H1 (cell line): ENCODE results near the gene ZNF74. TPM values are rescaled to one million over a fixed set of nuclear protein-coding genes. Genes with fewer than 3 reads are reported as not detected.
"Not testable (repeated sequence)": the region's sequence is repeated elsewhere in the genome, so short reads cannot be mapped to it uniquely, and the experiment has no call there.

ENCODE experiments used
- CTCF ChIA-PET: fragments of 300-600 bp; sonication (Branson Sonifier 250); formaldehyde crosslinking; loops from one replicate; lab custom pipeline; 2021; ENCODE audit not compliant: partially characterized antibody; lab: Charles Lee
- POLR2A ChIA-PET: fragments of 300-600 bp; sonication (Branson Sonifier 250); formaldehyde crosslinking; loops from one replicate; lab custom pipeline; 2021; ENCODE audit warnings: inconsistent platforms; ENCODE audit not compliant: partially characterized antibody; lab: Charles Lee
- DNase-seq, 2 experiments: peaks; one replicate each; pipeline versions ENCODE4 v3.0.0 to v3.0.0-alpha.2; 2010 to 2022; ENCODE audit warnings: low spot score in 2 of 2, low read depth in 1 of 2, mixed read lengths in 1 of 2
- FAIRE-seq: peaks from 2 replicates; lab custom pipeline; 2011; peaks lifted over from hg19 to GRCh38; lab: Jason Lieb, UNC
- H2AFZ ChIP-seq: 2 replicates; pipeline ENCODE4 v1.8.1; 2012; ENCODE audit warnings: low read length, inconsistent platforms
- H2AK5ac ChIP-seq: 2 replicates; pipeline ENCODE4 v1.6.1; 2013; ENCODE audit warnings: low read depth, low read length
- H2BK120ac ChIP-seq: replicated peaks from 2 replicates; pipeline ENCODE3; 2013; ENCODE audit warnings: low read depth, low read length, inconsistent platforms
- H2BK12ac ChIP-seq: 2 replicates; pipeline ENCODE4 v1.6.1; 2013; ENCODE audit warnings: low read depth, low read length
- H2BK15ac ChIP-seq: 2 replicates; pipeline ENCODE4 v1.6.1; 2013; ENCODE audit warnings: low read length
- H2BK20ac ChIP-seq: 2 replicates; pipeline ENCODE4 v1.6.1; 2013; ENCODE audit warnings: low read length
- H2BK5ac ChIP-seq: 2 replicates; pipeline ENCODE4 v1.6.1; 2013; ENCODE audit warnings: low read depth, low read length
- H3K14ac ChIP-seq: 2 replicates; pipeline ENCODE4 v1.6.1; 2013; ENCODE audit warnings: inconsistent platforms; ENCODE audit not compliant: insufficient read length
- H3K18ac ChIP-seq: 2 replicates; pipeline ENCODE4 v1.6.1; 2013; ENCODE audit warnings: low read length; ENCODE audit errors: extremely low read depth
- H3K23ac ChIP-seq: 2 replicates; pipeline ENCODE4 v1.6.1; 2013; ENCODE audit warnings: inconsistent platforms; ENCODE audit not compliant: insufficient read length
- H3K23me2 ChIP-seq: 2 replicates; pipeline ENCODE4 v1.6.1; 2013; ENCODE audit warnings: low read depth, low read length
- H3K27ac ChIP-seq: 2 replicates; pipeline ENCODE4 v1.6.1; 2011; ENCODE audit warnings: low read depth, low read length, inconsistent platforms
- H3K27me3 ChIP-seq, 4 experiments: replicated peaks in 1 of 4; 1 replicate in 1 of 4; 2 replicates in 3 of 4; pipeline versions ENCODE4 v1.6.1 to v1.8.1; 2011 to 2013; ENCODE audit warnings: low read length in 3 of 4, mild to moderate bottlenecking in 3 of 4, inconsistent platforms in 2 of 4, mixed read lengths in 2 of 4, moderate library complexity in 1 of 4; ENCODE audit not compliant: control insufficient read depth in 3 of 4, insufficient read depth in 3 of 4; ENCODE audit errors: extremely low read depth in 1 of 4
- H3K36me3 ChIP-seq, 4 experiments: 2 replicates each; pipeline versions ENCODE4 v1.6.1 to v1.8.1; 2011 to 2013; ENCODE audit warnings: mild to moderate bottlenecking in 4 of 4, low read length in 3 of 4, moderate library complexity in 2 of 4, control low read depth in 1 of 4, inconsistent platforms in 1 of 4; ENCODE audit not compliant: insufficient read depth in 4 of 4, control insufficient read depth in 2 of 4
- H3K4ac ChIP-seq: replicated peaks from 2 replicates; pipeline ENCODE3; 2013; ENCODE audit warnings: low read length, low read depth, mixed read lengths, inconsistent platforms; ENCODE audit not compliant: insufficient read length
- H3K4me1 ChIP-seq, 4 experiments: replicated peaks in 1 of 4; 1 replicate in 1 of 4; 2 replicates in 3 of 4; pipeline versions ENCODE4 v1.6.1 to v1.8.1; 2011 to 2013; ENCODE audit warnings: low read length in 3 of 4, inconsistent platforms in 2 of 4, mixed read lengths in 1 of 4; ENCODE audit not compliant: insufficient read depth in 4 of 4, control insufficient read depth in 3 of 4
- H3K4me2 ChIP-seq, 2 experiments: 2 replicates each; pipeline versions ENCODE4 v1.6.1 to v1.8.1; 2011 to 2013; ENCODE audit warnings: low read depth in 2 of 2, low read length in 2 of 2, control low read depth in 1 of 2, inconsistent platforms in 1 of 2, mild to moderate bottlenecking in 1 of 2; ENCODE audit not compliant: insufficient read depth in 1 of 2
- H3K4me3 ChIP-seq, 4 experiments: fragments of 200-600, 300-600 bp in 1 of 4; sonication (generic), shearing (Covaris generic), sonication (Bioruptor Twin) in 1 of 4; 2 replicates each; pipeline versions ENCODE4 v1.5.1 to v1.8.1; 2011 to 2016; ENCODE audit warnings: low read length in 4 of 4, low read depth in 3 of 4, control low read depth in 2 of 4, inconsistent platforms in 2 of 4, mild to moderate bottlenecking in 2 of 4, mixed read lengths in 1 of 4, moderate library complexity in 1 of 4; ENCODE audit not compliant: insufficient read depth in 2 of 4; ENCODE audit errors: extremely low read depth in 1 of 4
- H3K56ac ChIP-seq: replicated peaks from 2 replicates; pipeline ENCODE3; 2013; ENCODE audit warnings: low read depth, mild to moderate bottlenecking, mixed read lengths, low read length, inconsistent platforms; ENCODE audit not compliant: insufficient read length
- H3K79me1 ChIP-seq: 2 replicates; pipeline ENCODE4 v1.6.1; 2013; ENCODE audit warnings: low read depth, low read length, control low read depth
- H3K79me2 ChIP-seq, 2 experiments: 2 replicates each; pipeline versions ENCODE4 v1.6.1 to v1.8.1; 2012 to 2013; ENCODE audit warnings: low read length in 2 of 2, mild to moderate bottlenecking in 2 of 2, inconsistent platforms in 1 of 2; ENCODE audit not compliant: insufficient read depth in 2 of 2, control insufficient read depth in 1 of 2
- H3K9ac ChIP-seq, 4 experiments: replicated peaks in 1 of 4; 1 replicate in 1 of 4; 2 replicates in 3 of 4; pipeline versions ENCODE4 v1.6.1 to v1.8.1; 2011 to 2013; ENCODE audit warnings: low read depth in 3 of 4, low read length in 3 of 4, control low read depth in 2 of 4, mild to moderate bottlenecking in 2 of 4, moderate library complexity in 2 of 4, inconsistent platforms in 1 of 4; ENCODE audit errors: extremely low read depth in 1 of 4
- H3K9me3 ChIP-seq, 2 experiments: 2 replicates each; pipeline versions ENCODE4 v1.6.1 to v1.8.1; 2012 to 2013; ENCODE audit warnings: mild to moderate bottlenecking in 2 of 2, moderate library complexity in 2 of 2, control low read depth in 1 of 2, inconsistent platforms in 1 of 2, low read depth in 1 of 2, low read length in 1 of 2, mixed read lengths in 1 of 2; ENCODE audit not compliant: insufficient read depth in 2 of 2
- H4K20me1 ChIP-seq, 2 experiments: replicated peaks in 1 of 2; 2 replicates each; pipeline versions ENCODE3 to v1.8.1; 2011 to 2013; ENCODE audit warnings: inconsistent platforms in 2 of 2, low read length in 2 of 2, mild to moderate bottlenecking in 1 of 2; ENCODE audit not compliant: insufficient read depth in 2 of 2, control insufficient read depth in 1 of 2
- H4K5ac ChIP-seq: 2 replicates; pipeline ENCODE4 v1.6.1; 2013; ENCODE audit warnings: low read length, low read depth, mixed read lengths, inconsistent platforms; ENCODE audit not compliant: insufficient read length
- H4K8ac ChIP-seq: 2 replicates; pipeline ENCODE4 v1.8.0; 2013; ENCODE audit warnings: mild to moderate bottlenecking, moderate library complexity, low read length, inconsistent platforms; ENCODE audit not compliant: insufficient read depth; ENCODE audit errors: extremely low read depth
- H4K91ac ChIP-seq: replicated peaks from 2 replicates; pipeline ENCODE3; 2013; ENCODE audit warnings: low read length, mixed read lengths, inconsistent platforms; ENCODE audit not compliant: insufficient read length
- WGBS, 2 experiments: shearing (Covaris generic) in 1 of 2; methylation state at CpG; one replicate each; pipeline versions ENCODE4 v1.1.6 to v1.1.7; 2013 to 2015; ENCODE audit warnings: low lambda C conversion rate in 2 of 2, mixed read lengths in 2 of 2, inconsistent platforms in 1 of 2, low coverage in 1 of 2, missing lambda C conversion rate in 1 of 2; ENCODE audit not compliant: insufficient replicate concordance in 2 of 2, insufficient coverage in 1 of 2, insufficient read length in 1 of 2; ENCODE audit errors: extremely low coverage in 1 of 2, missing lambda C conversion rate in 1 of 2; 5-methylcytosine and 5-hydroxymethylcytosine counted together
- polyA plus RNA-seq, 7 experiments: library from polyadenylated mRNA; depleted of rRNA in 3 of 7; stranded (reverse) in 5 of 7; unstranded in 2 of 7; fragments of >200 nt in 5 of 7; fragments of 200-250 nt in 2 of 7; gene quantifications; 1 replicate in 5 of 7; 2 replicates in 1 of 7; 4 replicates in 1 of 7; pipeline versions ENCODE4 v1.2.1 to v1.2.3, GENCODE V29; 2011 to 2013; ENCODE audit warnings: missing spikeins in 2 of 7, mixed read lengths in 2 of 7
- total RNA-seq: library from RNA; stranded (reverse); fragmentation: NEBNext Ultra II Directional; extraction: Animal tissue kit (Norgen Biotek cat#: 25700); gene quantifications from 2 replicates; pipeline ENCODE4 v1.2.1, GENCODE V29; 2021

The ZNF74 gene
- total and polyA plus RNA-seq, 2 of the 8 experiments (the other 6 are each of a cell fraction or from before 2014, with no cell fraction given) = 29.7 to 45.7 TPM

DNA sequence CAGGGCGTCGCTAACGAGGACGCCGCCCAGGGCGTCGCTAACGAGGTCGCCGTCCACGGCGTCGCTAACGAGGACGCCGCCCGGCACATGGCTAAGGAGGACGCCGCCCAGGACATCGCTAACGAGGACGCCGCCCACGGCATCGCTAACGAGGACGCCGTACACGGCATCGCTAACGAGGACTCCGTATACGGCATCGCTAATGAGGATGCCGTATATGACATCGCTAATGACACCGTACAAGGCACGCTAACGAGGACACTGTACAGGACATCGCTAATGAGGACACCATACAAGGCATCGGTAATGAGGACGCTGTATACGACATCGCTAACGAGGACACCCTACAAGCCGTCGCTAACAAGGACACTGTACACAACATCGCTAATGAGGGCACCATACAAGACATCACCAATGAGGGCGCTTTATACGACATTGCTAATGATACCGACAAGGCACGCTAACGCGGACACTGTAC lies 32.2 kb upstream of the ZNF74 start:
- CTCF ChIA-PET, H3K9ac ChIP-seq, H3K18ac ChIP-seq, H4K20me1 ChIP-seq, H3K14ac ChIP-seq, H3K56ac ChIP-seq, H4K8ac ChIP-seq, H2AFZ ChIP-seq, H3K27me3 ChIP-seq, FAIRE-seq, H2BK15ac ChIP-seq, H3K4me3 ChIP-seq, H3K23ac ChIP-seq, POLR2A ChIA-PET, H4K5ac ChIP-seq, H3K36me3 ChIP-seq, H3K23me2 ChIP-seq, H4K91ac ChIP-seq, H2AK5ac ChIP-seq, H2BK5ac ChIP-seq, H3K4me2 ChIP-seq, H2BK120ac ChIP-seq, H3K79me2 ChIP-seq, H3K79me1 ChIP-seq, H2BK20ac ChIP-seq, H3K9me3 ChIP-seq, H3K4ac ChIP-seq, H3K4me1 ChIP-seq, H3K27ac ChIP-seq, H2BK12ac ChIP-seq: not testable (repeated sequence)
- WGBS, 2 experiments = 96% methylated on average over 40 of the region's 54 CpGs; no CpG with 5 or more reads in 1 of the 2 experiments
- DNase-seq = peak in 1 of 2 experiments; percentile 32

DNA sequence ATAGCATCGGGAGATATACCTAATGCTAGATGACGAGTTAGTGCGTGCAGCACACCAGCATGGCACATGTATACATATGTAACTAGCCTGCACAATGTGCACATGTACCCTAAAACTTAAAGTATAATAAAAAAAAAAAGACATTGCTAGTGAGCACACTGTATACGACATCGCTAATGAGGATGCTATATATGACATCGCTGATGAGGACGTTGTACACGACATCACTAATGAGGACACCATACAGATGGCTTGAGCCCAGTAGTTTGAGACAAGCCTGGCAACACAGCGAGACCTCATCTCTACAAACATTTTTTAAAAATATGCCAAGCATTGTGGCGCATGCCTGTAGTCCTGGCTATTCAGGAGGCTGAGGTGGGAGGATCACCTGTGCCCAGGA lies 31.5 kb upstream of the ZNF74 start:
- H3K79me2 ChIP-seq, H2BK15ac ChIP-seq, H2AK5ac ChIP-seq, H3K14ac ChIP-seq, H3K56ac ChIP-seq, H3K36me3 ChIP-seq, H2BK120ac ChIP-seq, H3K23ac ChIP-seq, H3K9me3 ChIP-seq, H3K27me3 ChIP-seq, H3K4me1 ChIP-seq, H3K18ac ChIP-seq, H2BK12ac ChIP-seq, H4K8ac ChIP-seq, FAIRE-seq, CTCF ChIA-PET, H2BK20ac ChIP-seq, H3K27ac ChIP-seq, H3K9ac ChIP-seq, H4K20me1 ChIP-seq, H3K4ac ChIP-seq, H2BK5ac ChIP-seq, H3K4me2 ChIP-seq, H3K79me1 ChIP-seq, H4K91ac ChIP-seq, H3K4me3 ChIP-seq, H2AFZ ChIP-seq, H3K23me2 ChIP-seq, POLR2A ChIA-PET, H4K5ac ChIP-seq: not testable (repeated sequence)
- WGBS, 2 experiments = 91% methylated on average over 7 of the region's 10 CpGs; no CpG with 5 or more reads in 1 of the 2 experiments
- peak in 1 of 2 experiments; percentile 37 for DNase-seq
